Measurements from ENCODE around the gene DGKG.

DGKG gene

GRCh38 chr3:186367631-186368030 is 5.6 kb upstream of the DGKG start:
- DNase-seq (ENCODE audit: low read depth in 2 of 2): no peak

- DNase-seq (ENCODE audit: low read depth in 2 of 2): no peak
Measured at GRCh38 chr3:186366206-186366605, 4.2 kb upstream of the DGKG start.

DNA sequence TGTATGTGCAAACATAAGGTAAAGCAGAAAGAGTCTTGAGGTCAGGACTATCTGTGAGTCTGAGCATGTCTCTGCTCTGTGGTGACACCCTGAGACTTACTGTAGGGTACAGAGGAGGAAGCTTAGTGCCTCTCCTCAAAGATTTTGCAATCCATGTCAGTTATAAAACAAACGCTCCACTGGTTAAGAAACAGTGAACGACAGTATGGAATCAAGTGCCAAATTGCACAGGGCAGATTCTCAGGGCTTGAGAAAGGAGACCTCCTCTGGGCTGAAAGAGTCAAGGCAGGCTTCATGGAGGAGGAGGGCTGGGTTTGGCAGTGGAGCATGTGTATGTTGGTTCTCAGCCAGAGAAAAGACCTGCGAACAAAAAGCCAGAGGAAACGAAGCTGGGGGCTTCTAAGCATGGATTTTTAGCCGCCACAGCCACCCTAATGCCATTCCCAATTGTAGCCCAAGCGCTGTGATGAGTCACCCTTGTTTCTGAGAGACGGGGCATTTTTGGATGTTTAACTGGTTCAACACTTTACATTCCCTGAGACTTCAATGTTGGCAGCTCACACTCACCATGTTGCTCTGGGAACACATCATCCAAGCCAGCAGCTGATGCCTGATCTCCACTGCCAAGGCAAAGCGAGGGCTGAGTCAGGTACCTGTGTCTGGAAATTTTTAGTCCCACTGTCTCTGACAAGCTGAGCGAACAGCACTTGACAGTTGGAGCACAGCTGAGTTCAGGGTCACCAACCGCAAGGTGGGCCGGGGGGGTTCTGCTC is 3.4 kb upstream of the DGKG start:
- no peak for DNase-seq (ENCODE audit: low read depth in 2 of 2)

DNA sequence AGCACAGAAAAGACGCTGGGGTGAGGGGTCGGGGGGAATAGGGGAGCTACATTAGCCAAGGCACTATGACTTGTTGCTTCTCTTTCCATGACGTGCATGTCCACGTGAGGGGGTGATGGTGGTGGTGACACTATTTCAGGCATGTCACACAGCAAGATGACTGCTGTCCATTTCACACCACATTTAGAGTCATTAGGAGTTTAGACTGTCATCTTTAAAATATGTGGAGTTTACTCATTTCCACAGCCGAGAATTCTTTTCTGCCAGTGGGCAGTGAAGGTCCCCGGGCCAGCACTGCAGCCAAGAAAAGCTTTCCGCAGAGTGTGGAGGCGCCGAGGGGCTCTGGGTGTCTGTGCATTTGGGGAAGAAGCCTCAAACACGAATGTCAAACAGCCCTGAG is 954 bp upstream of the DGKG start:
- DNase-seq (ENCODE audit: low read depth in 2 of 2): no peak

GRCh38 chr3:186362537-186362842 is 456 bp upstream of the DGKG start:
- DNase-seq (ENCODE audit: low read depth in 2 of 2): no peak

- no peak for DNase-seq (ENCODE audit: low read depth in 2 of 2)
Measured at GRCh38 chr3:186361246-186361761, 730 bp downstream of the DGKG start.

DNA sequence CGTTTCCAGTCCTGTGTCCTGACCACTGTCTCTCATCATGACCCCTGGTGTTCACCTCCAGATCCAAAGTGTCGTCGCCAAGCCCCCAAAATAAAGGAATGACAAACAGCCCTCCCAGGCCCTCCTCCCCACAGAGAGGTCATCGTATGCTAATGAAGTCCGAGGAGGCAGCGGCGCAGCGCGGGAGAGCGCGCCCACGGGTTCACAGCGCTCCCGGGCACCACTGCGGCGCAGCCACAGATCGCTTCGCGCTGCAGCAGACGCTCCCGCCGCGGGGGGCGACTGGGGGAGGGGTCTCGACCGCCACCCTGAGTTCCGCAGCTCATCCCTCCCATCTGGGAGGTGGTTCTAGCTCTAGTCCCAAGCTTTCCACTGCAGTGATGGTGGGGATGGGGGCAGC is 1.3 kb downstream of the DGKG start:
- DNase-seq (ENCODE audit: low read depth in 2 of 2): no peak

GRCh38 chr3:186359078-186359477 is 3.0 kb downstream of the DGKG start:
- no peak for DNase-seq (ENCODE audit: low read depth in 2 of 2)

DNA sequence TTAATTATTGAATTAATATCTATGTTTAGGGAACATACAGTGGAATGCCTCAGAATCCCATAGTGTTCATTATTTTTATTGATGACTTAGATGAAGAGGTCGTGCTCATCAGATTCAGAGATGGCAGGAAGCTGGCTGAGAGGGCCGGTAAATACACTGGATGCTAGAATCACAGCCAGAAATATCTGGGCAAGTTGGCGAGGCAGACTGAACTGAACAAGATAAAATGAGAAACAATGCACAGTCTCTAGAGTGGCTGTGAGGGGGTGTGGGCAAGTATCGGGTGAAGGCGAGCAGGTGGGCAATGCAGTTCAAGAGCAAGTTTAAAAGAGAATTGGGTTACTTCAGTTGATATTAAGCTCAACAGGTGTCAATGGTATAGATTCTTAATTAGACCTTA is 5.9 kb downstream of the DGKG start:
- DNase-seq (ENCODE audit: low read depth in 2 of 2): no peak

GRCh38 chr3:186354100-186354499 is 7.9 kb downstream of the DGKG start:
- no peak for DNase-seq (ENCODE audit: low read depth in 2 of 2)

GRCh38 chr3:186352369-186352768 is 9.7 kb downstream of the DGKG start:
- no peak for DNase-seq (ENCODE audit: low read depth in 2 of 2)

GRCh38 chr3:186342197-186342596 is 19.8 kb downstream of the DGKG start:
- no peak for DNase-seq (ENCODE audit: low read depth in 2 of 2)

- DNase-seq (ENCODE audit: low read depth in 2 of 2): no peak
Measured at GRCh38 chr3:186340204-186340603, 21.8 kb downstream of the DGKG start.

GRCh38 chr3:186339180-186339918 is 22.7 kb downstream of the DGKG start:
- DNase-seq (ENCODE audit: low read depth in 2 of 2): no peak

DNA sequence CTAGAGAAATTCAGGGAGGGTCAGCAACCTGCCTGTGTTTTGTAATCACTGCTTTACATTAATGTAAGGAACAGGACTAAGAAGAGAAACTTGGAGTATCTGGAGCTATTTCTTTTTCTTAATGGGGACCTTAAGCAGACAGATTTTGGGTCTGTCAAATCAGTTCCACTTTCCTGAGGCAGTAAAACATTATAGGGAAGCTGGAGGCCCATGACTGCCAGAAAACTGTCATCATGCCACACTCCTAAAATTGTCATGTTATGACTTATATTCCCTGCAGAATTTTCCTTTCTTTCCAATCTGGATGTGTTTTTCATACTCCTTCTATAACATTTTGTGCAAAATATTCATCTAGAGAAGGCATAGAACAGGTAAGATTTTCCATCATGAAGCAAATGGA is 28.8 kb downstream of the DGKG start:
- no peak for DNase-seq (ENCODE audit: low read depth in 2 of 2)

- no peak for DNase-seq (ENCODE audit: low read depth in 2 of 2)
Measured at GRCh38 chr3:186330772-186331460, 31.1 kb downstream of the DGKG start.

GRCh38 chr3:186329589-186329988 is 32.4 kb downstream of the DGKG start:
- DNase-seq (ENCODE audit: low read depth in 2 of 2): no peak

DNA sequence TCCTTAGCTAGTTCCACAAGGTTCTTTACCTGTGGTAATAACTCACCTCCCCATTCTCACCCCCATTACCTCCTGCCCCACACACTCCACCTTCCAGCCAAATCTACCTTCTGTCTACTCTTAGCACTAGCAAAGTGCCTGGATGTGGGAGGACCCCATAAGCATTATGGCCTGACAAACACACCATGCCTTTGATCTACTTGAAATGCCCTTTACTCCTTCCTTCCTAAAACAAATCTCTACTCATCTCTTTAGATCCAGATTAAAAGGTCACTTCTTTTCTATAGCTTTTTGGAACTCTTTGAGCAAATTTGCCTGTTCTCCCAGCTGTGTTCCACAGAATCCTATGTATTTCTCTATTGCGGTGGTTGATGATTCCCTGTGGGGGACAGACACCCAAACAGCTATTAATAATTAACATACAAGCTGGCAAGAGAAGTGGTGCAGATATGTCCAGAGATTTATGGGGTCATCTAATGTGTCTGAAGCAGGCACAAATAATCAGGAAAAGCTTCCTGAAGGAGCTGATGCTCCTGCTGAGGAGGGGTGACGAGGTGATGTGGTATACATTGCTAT is 34.0 kb downstream of the DGKG start:
- no peak for DNase-seq (ENCODE audit: low read depth in 2 of 2)

DNA sequence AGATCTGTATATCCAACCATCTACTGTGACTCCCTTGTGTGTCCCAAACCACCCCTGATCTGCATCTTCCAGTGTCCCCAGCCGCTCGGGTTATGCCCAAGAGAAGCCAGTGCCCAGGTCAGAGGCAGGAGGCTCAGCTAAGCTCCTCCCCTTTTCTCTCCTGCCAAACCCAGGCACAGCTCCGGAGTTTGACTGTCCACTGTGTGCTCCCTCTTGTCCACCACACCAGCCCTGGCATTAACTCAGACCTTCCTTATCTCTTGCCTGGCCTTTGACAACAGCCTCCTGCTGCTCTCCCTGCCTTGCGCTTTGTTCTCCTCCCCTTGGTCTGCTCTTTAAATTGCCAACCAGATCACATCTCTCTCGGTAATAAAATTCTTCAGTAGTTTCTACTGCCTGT is 39.3 kb downstream of the DGKG start:
- DNase-seq (ENCODE audit: low read depth in 2 of 2): no peak

GRCh38 chr3:186321746-186322145 is 40.3 kb downstream of the DGKG start:
- DNase-seq (ENCODE audit: low read depth in 2 of 2): no peak

GRCh38 chr3:186320862-186321568 is 41.0 kb downstream of the DGKG start:
- DNase-seq (ENCODE audit: low read depth in 2 of 2): no peak

GRCh38 chr3:186319945-186320344 is 42.1 kb downstream of the DGKG start:
- DNase-seq (ENCODE audit: low read depth in 2 of 2): no peak

Measured in fibroblast of skin of left biceps (primary cell).